WI38 (cell line): ENCODE data around the gene KRTAP4-5.
"Not testable (repeated sequence)": the region's sequence is repeated elsewhere in the genome, so short reads cannot be mapped to it uniquely, and the experiment has no call there.

Source experiments
- H3K4me3 ChIP-seq: 2 replicates; pipeline ENCODE4 v1.5.1; 2011; ENCODE audit warnings: low read depth, mild to moderate bottlenecking, control low read depth, low read length
- TF ChIP-seq, protein P1 (sequence below): IDR thresholded peaks from 2 replicates; pipeline ENCODE4 v1.5.1; 2012; ENCODE audit warnings: low read depth, mild to moderate bottlenecking, control low read depth, low read length

The KRTAP4-5 gene

DNA sequence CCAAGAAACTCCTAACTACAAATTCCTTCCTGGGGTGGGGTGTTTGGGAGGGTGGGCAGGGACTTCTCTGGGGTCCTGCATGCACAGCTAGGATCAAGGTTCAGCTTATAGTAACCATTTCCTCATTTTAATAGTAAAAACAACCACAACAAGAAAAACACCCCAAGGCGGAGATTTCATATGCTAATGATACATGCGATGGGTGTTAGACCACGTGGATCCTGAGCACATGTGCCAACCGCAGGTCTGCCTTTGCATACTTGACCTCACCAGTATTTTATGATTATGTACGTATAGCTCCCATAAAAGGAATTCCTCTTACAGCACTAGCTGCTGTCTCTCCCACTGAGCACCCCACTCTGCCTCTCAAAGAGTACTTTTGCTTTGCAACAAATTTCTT lies 33.3 kb downstream of the KRTAP4-5 start:
- no peak overlapping the region for H3K4me3 ChIP-seq
- TF ChIP-seq, protein P1, sequence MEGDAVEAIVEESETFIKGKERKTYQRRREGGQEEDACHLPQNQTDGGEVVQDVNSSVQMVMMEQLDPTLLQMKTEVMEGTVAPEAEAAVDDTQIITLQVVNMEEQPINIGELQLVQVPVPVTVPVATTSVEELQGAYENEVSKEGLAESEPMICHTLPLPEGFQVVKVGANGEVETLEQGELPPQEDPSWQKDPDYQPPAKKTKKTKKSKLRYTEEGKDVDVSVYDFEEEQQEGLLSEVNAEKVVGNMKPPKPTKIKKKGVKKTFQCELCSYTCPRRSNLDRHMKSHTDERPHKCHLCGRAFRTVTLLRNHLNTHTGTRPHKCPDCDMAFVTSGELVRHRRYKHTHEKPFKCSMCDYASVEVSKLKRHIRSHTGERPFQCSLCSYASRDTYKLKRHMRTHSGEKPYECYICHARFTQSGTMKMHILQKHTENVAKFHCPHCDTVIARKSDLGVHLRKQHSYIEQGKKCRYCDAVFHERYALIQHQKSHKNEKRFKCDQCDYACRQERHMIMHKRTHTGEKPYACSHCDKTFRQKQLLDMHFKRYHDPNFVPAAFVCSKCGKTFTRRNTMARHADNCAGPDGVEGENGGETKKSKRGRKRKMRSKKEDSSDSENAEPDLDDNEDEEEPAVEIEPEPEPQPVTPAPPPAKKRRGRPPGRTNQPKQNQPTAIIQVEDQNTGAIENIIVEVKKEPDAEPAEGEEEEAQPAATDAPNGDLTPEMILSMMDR: no peak

GRCh38 chr17:41111151-41111885 lies 38.3 kb downstream of the KRTAP4-5 start:
- TF ChIP-seq, protein P1: no peak
- H3K4me3 ChIP-seq: no peak overlapping the region

DNA sequence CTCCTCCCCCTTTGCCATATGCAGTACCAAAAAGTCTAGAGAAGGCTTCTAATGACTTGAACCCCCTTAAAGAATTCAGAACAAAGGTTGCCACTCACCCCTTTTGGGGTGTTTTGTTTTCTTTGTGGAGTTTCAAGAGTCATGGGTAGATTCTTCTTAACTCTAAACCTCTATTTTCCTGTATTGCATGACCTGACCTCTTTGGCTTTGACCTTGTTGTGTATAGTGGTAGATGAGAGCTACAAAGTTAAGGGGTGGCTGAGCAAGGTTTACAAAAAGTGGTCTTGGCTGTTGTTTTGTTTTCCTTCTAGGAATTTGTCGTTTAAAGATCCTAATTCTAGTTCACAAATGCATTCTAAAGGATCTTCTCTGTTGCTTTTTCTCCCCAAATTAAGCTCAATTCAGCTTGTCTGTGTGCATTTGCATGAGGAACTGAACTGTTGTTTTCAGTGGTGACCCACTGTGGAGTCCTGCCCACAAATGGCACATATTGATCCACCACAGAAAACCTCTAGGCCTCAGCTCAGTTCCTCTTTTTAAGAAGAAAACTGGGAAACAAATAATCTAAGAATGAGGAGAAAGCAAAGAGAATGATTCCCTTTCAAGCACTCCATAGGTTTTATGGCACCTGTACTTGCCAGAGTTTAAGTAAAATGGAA lies 40.8 kb downstream of the KRTAP4-5 start:
- not testable (repeated sequence) for H3K4me3 ChIP-seq

GRCh38 chr17:41107941-41108450 lies 41.6 kb downstream of the KRTAP4-5 start:
- H3K4me3 ChIP-seq: no peak overlapping the region
- TF ChIP-seq, protein P1: no peak

DNA sequence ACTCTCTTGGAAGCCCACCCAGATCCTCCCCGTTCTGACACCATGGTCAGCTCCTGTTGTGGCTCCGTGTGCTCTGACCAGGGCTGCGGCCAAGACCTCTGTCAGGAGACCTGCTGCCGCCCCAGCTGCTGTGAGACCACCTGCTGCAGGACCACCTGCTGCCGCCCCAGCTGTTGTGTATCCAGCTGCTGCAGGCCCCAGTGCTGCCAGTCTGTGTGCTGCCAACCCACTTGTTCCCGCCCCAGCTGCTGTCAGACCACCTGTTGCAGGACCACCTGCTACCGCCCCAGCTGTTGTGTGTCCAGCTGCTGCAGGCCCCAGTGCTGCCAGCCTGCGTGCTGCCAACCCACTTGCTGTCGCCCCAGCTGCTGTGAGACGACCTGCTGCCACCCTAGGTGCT lies 44.3 kb downstream of the KRTAP4-5 start, which contains the start of gene KRTAP4-9:
TSS of gene KRTAP4-9 (plus strand) at position 43 of the 400 bp plus-strand sequence. CDS start at position 43, 0 bp downstream.
- not testable (repeated sequence) for H3K4me3 ChIP-seq

DNA sequence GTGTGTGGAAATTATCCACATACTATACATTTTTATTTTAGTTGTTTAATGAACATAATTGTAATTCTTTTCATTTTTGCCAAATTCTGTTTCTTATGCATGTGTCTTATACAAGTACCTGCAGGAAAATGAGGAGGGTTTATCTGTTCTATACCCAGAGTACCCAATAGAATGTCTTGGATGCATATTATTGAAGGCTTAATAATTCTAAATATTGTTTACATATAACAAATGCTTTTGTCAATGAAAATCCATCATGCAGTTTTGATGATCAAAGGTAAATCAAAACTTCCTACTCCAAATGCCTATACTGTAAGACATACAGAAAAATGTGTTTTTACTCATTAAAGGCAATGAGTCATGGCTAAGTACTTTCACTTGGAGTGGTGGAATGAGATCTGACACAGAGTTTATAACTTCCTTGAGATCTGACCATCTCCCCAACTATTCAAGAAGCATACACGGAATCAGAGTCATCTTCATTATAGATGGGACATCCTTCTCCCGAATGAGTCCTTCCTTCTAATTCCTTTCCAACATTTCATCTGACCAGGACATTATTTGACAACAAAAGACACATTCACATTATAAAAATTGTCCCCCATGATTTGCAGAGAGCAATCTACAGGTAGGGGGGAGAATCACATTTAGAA lies 45.1 kb downstream of the KRTAP4-5 start:
- H3K4me3 ChIP-seq: not testable (repeated sequence)

DNA sequence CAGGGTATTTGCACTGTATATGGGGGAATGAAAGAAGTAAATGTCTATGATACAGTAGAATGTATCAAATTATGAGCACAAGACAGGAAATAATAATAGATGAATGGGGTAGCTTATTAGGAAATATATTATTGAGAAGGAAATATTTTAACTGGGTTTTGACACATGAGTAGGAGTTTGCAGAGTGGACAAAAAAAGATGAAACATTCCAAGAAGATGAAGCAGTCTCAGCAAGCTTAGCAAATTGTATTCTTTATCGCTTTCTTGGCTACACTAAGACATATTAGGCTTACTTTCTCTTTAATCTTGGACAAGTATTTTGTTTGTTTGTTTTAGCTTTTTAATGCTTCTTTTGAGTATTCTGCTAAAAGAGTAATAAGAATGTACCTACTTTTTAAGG lies 45.7 kb downstream of the KRTAP4-5 start:
- TF ChIP-seq, protein P1: no peak
- H3K4me3 ChIP-seq: no peak overlapping the region

DNA sequence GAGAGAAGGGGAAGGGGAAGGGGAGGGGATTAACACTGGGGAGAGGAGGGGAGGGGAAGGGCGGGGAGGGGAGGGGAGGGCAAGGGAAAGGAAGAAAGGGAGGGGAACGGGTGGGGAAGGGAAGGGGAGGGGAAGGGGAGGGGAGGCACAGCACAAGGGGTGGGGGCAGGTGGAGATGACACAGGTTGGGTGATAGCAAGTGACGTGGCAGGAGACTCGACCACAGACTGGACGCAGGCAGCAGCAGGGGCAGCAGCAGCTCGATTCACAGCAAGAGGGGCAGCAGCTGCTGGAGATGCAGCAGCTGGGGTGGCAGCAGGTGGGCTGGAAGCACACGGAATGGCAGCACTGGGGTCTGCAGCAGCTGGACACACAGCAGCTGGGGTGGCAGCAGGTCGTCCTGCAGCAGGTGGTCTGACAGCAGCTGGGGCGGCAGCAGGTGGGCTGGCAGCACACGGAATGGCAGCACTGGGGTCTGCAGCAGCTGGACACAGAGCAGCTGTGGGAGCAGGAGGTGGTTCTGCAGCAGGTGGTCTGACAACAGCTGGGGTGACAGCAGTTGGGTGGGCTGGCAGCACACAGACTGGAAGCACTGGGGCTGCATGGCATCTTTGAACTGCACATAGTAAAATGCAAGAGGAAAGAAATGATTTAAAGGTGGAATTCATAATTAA lies 47.9 kb downstream of the KRTAP4-5 start, which contains the start of gene KRTAP4-16:
TSS of gene KRTAP4-16 (minus strand) at position 624 of the 674 bp plus-strand sequence. CDS start at position 624, 0 bp downstream.
- TF ChIP-seq, protein P1: no peak
- no peak within 1 kb of the TSS for H3K4me3 ChIP-seq

- H3K4me3 ChIP-seq: not testable (repeated sequence)
Observed at GRCh38 chr17:41099682-41100480, 49.7 kb downstream of the KRTAP4-5 start.
